Caki2 (cell line): ENCODE measurements around the gene FPR2. TPM values are rescaled to one million over a fixed set of nuclear protein-coding genes. Genes with fewer than 3 reads are reported as not detected.
"Not testable (repeated sequence)": the region's sequence is repeated elsewhere in the genome, so short reads cannot be mapped to it uniquely, and the experiment has no call there.

ENCODE experiments used
- DNase-seq: peaks from one replicate; pipeline ENCODE4 v3.0.0-alpha.2; 2015; ENCODE audit warnings: low read depth
- in situ Hi-C: cut with HindIII; loops from 2 replicates; pipeline ENCODE4 v1.10.0; 2016; ENCODE audit warnings: low sequenced_read_pairs, low pct_unique_long_range_greater_than_20kb, mixed read lengths
- total RNA-seq: library from RNA; depleted of rRNA; stranded (reverse); fragments of >200 nt; shearing (Covaris generic); gene quantifications from 2 replicates; pipeline ENCODE4 v1.2.3, GENCODE V29; 2014; ENCODE audit warnings: low replicate concordance

Gene FPR2
- total RNA-seq, 1 experiment from 2014 or later = not detected

- in situ Hi-C loops = no loop called here
- peak; percentile 28 for DNase-seq
Observed at GRCh38 chr19:51799034-51799773, 38.2 kb downstream of the FPR2 start.

- in situ Hi-C loops = no loop called here
- DNase-seq = no peak
Observed at GRCh38 chr19:51799774-51800472, 38.9 kb downstream of the FPR2 start.

DNA sequence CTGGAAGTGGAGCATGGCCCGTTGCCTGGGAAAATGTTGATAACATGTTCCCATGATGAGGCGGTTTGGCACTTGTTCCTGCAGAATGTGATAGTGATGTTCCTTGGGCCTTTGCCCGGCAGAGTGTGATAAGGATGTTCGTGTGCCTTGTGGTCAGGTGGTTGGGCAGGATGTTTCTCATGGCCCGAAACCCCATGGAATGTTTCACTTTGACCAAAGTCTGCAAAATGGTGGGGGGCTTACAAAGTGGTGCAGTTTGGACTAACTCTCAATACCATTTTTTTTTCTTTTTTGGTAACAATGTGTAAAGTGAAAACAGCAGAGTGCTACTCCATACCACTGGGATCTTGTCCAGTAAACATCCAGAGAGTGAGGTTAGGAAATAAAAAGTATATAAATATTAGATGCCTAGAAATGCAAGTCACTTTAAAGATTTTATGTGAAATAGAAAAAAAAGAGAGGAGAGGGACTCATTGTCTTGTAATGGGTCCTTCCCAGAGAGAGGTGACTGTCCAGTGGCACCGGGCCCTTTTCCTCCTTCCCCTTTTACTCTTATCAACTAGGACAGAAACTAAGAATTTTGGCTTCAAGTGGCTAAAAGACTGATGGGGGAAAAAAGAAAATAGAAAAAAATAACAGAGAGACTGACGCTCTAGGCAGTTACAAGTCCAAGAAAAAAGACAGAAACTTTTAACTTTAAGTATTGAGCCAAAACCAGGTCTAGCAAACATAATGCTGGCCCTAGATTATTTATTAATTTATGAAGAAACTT lies 39.7 kb downstream of the FPR2 start:
- in situ Hi-C loops = no loop called here
- no peak for DNase-seq

- no peak for DNase-seq
- in situ Hi-C loops = no loop called here
Observed at GRCh38 chr19:51802775-51803174, 41.8 kb downstream of the FPR2 start.

GRCh38 chr19:51803519-51803918 lies 42.5 kb downstream of the FPR2 start:
- in situ Hi-C loops = no loop called here
- no peak for DNase-seq

DNA sequence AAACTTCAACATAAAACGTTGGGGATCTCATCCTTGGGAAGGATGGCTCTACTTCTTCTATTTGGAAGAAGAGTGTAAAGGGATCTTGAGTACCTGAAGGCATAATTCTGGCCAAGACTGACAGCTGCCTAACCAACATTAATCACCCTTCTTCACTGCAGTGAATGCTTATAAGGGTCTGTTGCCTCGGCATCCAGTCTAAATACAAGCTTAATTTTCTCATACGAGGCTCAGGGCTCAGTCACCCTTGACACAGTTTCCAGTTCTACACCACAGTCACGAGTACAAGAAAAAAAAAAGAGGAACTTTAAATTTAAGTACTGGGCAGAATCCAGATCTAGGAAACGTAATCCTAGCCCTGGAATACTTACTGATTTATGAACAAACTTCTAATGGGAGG lies 43.0 kb downstream of the FPR2 start:
- in situ Hi-C loops = no loop called here
- no peak for DNase-seq

- in situ Hi-C loops, DNase-seq: not testable (repeated sequence)
Observed at GRCh38 chr19:51804789-51805188, 43.8 kb downstream of the FPR2 start.

DNA sequence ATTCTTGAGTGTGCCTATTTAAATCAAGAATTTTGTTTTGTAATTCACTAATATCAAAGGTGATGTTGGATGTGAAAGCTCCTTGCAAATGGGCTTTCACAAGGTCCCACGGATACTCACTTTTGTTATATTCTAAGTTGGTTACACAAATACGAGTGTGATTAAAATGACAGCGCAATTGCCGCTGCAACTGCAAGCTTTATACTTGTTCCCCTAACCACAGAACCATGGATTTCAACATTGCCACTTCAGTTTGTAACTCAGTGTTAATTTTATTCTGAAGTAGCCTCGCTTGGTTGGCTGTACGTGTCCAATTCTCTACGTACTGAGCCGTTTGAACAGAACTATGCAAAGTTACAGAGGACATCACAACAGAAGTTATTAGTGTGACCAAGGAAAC lies 44.4 kb downstream of the FPR2 start:
- DNase-seq, in situ Hi-C loops: not testable (repeated sequence)

- in situ Hi-C loops, DNase-seq: not testable (repeated sequence)
Observed at GRCh38 chr19:51806571-51806970, 45.6 kb downstream of the FPR2 start.

DNA sequence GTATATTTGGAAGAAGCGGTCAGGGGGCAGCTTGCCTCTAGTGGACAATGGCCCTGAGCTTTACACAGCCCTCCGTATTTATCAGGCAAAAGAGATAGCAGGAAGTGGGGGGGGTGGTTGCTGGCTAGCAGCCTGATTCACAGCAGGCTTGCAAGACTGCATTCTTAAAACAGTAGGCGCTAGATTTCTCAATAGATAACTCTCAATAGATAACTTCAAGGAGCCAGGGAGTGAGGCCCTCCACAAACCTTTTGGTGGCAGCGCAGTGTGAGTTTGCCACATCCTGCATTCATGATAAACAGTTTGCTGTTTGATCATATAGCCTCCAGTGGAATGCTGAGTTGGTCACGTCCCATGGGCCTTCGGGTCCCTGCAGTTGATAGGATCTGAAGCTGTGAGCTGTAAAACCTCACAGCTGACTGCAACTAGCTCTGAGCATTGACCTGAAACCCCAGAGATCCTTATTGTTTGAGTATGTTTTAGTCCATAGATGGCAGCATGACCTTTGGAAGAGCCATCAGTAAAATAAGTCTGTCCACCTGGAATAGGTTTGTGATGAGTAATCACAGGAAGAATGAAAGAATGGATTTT lies 46.2 kb downstream of the FPR2 start:
- in situ Hi-C loops = no loop called here
- no peak for DNase-seq

DNA sequence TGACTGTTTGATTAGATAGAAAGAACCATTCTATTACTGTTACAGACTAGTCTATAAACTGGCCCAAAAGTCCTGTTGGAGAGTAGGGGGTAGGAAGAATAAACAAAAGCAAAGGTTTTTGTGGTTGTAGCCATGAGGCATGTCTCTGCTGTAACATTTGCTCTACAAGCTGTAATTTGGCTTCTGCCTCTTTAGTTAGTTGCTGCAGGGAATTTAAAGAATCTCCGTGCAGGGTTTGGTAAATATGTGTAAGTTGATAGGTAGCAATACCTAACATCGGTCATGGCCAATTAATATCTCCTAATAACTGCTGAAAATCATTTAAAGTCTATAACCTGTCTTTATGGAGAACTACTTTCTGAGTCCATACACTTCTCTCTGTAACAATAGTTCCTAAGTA lies 46.9 kb downstream of the FPR2 start:
- in situ Hi-C loops = no loop called here
- DNase-seq = no peak

DNA sequence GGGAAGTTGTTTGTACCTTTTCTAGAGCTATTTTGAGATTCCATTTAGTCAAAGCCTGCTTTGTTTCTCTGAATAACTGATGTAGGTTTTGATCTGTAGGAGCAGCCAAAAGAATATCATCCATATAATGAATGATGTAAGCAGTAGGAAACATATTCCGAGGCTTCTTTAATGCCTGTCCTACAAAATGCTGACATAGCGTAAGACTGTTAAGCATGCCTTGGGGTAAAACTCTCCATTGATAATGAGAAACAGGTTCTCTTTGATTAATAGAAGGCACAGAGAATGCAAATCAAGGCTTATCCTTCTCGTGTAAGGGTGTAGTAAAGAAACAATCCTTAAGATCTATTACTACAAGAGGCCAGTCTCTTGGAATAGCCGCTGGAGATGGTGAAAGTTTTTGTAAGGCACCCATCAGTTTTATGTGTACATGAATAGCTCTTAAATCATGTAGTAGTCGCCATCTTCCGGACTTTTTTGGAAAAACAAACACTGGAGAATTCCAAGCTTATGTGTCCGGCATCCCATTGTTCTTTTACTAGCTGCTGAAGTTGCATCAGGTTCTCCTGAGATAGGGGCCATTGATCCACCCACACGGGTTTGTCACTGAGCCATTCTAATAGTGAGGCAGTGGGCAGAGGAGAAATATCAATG lies 47.5 kb downstream of the FPR2 start:
- in situ Hi-C loops = no loop called here
- DNase-seq = no peak

DNA sequence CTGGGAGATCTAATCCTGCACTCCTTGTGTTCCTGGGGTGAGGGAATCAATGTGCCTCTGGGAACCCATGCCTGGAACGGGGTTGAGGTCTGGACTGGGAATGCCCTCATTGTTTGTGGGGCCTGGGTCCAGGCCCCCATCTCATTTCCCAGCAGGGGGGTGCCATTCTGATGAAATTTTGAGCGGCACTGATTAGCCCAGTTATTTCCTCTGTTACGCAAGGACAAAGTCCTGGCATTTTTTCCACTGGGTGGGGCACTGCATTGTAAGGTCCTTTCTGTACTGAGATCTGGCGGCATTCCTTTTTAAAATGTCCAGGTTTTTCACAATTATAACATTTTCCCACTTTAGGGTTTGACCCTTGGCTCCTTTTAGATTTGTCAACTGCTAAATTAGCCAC lies 48.8 kb downstream of the FPR2 start:
- in situ Hi-C loops = no loop called here
- no peak for DNase-seq

GRCh38 chr19:51810223-51810622 lies 49.2 kb downstream of the FPR2 start:
- DNase-seq = no peak
- in situ Hi-C loops = no loop called here

DNA sequence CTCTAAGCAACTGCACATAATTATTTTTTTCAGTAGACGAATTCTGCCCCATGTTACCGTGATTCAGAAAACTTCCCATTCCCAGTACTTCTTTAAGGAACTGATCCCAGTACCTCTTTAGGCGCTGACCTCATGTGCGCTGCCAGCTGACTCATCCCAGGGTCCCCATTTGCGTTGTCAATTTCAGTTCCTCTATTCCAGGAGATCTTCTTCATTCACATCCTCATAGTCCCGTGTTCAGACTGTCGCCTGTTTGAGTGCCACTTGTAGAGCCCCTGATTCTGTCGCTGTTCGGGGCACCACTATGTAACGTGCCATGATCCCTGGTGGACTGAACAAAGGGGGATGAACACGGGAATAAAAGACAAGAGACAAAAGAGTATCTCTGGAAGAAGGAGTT lies 50.4 kb downstream of the FPR2 start:
- no peak for DNase-seq
- in situ Hi-C loops = no loop called here

DNA sequence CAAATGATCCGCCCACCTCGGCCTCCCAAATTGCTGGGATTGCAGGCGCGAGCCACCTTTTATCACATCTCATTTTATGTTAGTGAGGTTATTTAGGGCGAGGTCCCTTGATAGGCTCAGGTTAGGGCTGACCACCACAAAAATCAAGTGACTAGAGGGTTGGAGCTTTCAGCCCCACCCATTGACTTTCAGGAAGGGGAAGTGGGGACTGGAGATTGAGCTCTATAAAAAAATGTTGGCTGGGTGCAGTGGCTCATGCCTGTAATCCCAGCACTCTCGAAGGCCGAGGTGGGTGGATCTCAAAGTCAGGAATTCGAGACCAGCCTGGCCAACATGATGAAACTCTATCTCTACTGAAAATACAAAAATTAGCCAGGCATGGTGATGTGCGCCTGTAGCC lies 54.1 kb downstream of the FPR2 start:
- in situ Hi-C loops = no loop called here
- DNase-seq = no peak

DNA sequence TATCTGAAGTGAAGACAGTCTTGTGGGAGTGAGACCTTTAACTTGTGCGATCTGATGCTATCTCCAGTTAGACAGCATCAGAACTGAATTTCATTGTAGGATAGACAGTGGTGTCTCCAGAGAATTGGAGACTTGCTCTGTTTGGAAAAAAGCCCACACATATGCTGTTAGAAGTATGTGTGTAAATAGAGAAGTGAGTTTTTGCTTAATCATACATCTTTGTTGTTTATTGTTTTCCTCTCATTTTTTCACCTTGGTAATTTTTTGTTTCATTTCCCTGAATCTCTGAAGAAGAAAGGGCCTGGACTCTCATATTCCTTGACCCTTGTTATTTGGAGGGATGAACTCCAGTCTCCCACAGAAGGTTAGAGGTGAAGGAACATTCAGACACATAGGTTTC lies 55.7 kb downstream of the FPR2 start:
- DNase-seq = no peak
- in situ Hi-C loops = no loop called here

DNA sequence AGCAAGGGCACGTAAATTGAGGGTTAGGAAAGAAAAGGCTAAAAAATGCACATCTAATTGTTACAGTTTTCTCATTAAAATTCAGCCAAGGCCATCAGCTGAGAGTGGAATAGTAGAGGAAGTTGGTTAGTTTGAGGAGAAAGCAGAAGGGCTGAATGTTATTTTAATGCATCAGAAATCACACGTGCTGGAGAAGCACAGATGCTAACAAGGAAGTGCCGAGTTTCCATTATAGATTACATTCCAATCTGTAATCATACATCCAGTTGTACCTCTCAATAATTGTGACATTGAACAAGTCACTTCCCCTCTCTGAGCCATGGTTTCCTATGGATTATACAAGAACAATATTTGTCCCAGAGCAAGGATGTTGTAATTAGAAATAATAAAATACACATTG lies 59.0 kb downstream of the FPR2 start:
- in situ Hi-C loops = no loop called here

More for the DNA sequence above, 59.0 kb downstream of the FPR2 start:
- DNase-seq = no peak
